ENCODE measurements around the gene ATG13.
A peak's percentile ranks its signal among the peaks of the same experiment; 100 is the strongest.

The ATG13 gene

DNA sequence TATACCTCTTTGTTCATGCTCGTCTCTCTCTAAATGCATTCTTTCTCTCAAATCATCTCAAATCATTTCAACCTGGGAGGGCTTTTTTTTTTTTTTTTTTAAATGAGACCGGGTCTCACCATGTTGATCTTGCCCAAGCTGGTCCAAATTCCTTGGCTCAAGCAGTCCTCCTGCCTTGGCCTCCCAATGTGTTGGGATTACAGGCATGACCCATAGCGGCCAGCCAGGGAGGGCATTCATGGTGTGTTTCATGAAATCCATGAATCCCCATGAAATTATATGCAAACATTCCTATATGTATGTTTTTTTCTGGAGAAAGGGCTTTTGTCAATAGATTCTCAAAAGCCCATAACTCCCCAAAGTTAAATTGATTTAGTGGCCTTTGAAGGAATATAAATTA lies 26.2 kb downstream of the ATG13 start:
- DNase-seq (ENCODE audit: low read depth) = no peak

DNA sequence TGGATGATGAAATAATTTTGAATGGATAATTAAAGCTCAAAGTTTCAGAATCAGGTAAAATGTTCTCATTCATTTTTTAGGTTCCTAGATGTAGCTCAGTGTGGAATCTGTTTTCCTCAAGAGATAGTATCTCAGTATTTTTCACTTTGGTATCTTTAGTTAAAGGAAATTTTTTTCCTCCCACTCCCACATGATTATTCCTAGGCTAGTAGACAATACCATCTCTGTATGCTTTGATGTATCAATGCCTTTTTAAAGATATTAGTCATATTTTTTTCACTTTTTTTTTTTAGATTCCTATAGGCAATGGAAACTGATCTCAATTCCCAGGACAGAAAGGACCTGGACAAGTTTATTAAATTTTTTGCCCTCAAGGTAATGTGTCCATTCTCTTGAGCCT lies 26.6 kb downstream of the ATG13 start:
- H3K4me3 ChIP-seq (replicated peaks; ENCODE audit: low read depth, low read length) = no peak overlapping the region
- TF ChIP-seq, protein P1, sequence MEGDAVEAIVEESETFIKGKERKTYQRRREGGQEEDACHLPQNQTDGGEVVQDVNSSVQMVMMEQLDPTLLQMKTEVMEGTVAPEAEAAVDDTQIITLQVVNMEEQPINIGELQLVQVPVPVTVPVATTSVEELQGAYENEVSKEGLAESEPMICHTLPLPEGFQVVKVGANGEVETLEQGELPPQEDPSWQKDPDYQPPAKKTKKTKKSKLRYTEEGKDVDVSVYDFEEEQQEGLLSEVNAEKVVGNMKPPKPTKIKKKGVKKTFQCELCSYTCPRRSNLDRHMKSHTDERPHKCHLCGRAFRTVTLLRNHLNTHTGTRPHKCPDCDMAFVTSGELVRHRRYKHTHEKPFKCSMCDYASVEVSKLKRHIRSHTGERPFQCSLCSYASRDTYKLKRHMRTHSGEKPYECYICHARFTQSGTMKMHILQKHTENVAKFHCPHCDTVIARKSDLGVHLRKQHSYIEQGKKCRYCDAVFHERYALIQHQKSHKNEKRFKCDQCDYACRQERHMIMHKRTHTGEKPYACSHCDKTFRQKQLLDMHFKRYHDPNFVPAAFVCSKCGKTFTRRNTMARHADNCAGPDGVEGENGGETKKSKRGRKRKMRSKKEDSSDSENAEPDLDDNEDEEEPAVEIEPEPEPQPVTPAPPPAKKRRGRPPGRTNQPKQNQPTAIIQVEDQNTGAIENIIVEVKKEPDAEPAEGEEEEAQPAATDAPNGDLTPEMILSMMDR (IDR thresholded peaks at IDR 0.05; ENCODE audit: low read length, missing control alignments) = no peak
- DNase-seq (ENCODE audit: low read depth) = no peak

More for the DNA sequence above, 26.2 kb downstream of the ATG13 start:
- TF ChIP-seq, protein P1 (IDR thresholded peaks at IDR 0.05; ENCODE audit: low read length, missing control alignments) = no peak
- no peak overlapping the region for H3K4me3 ChIP-seq (replicated peaks; ENCODE audit: low read depth, low read length)

- peak; percentile 98 for DNase-seq (ENCODE audit: low read depth)
- H3K4me3 ChIP-seq (replicated peaks; ENCODE audit: low read depth, low read length) = no peak overlapping the region
- TF ChIP-seq, protein P1 (IDR thresholded peaks at IDR 0.05; ENCODE audit: low read length, missing control alignments) = no peak
These were observed 31.9 kb downstream of the ATG13 start for GRCh38 chr11:46649180-46649738.

GRCh38 chr11:46655631-46656030 lies 38.3 kb downstream of the ATG13 start:
- DNase-seq (ENCODE audit: low read depth) = peak; percentile 66
- TF ChIP-seq, protein P1 (IDR thresholded peaks at IDR 0.05; ENCODE audit: low read length, missing control alignments) = no peak
- no peak overlapping the region for H3K4me3 ChIP-seq (replicated peaks; ENCODE audit: low read depth, low read length)

GRCh38 chr11:46657186-46657585 lies 39.8 kb downstream of the ATG13 start:
- no peak overlapping the region for H3K4me3 ChIP-seq (replicated peaks; ENCODE audit: low read depth, low read length)
- DNase-seq (ENCODE audit: low read depth) = no peak
- TF ChIP-seq, protein P1 (IDR thresholded peaks at IDR 0.05; ENCODE audit: low read length, missing control alignments) = no peak

DNA sequence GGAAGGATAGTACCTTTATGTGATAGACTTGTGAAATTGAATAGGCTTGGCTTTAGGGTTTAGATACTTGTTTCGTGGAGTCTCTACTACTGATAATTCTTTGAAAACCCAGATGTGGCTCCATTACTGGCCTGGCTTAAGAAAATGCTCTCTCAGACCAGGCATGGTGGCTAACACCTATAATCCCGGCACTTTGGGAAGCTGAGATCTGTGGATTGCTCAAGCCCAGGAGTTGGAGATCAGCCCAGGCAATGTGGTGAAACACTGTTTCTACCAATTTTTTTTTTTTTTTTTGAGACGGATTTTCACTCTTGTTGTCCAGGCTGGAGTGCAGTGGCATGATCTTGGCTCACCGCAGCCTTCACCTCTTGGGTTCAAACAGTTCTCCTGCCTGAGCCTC lies 40.9 kb downstream of the ATG13 start:
- no peak overlapping the region for H3K4me3 ChIP-seq (replicated peaks; ENCODE audit: low read depth, low read length)
- peak; percentile 88 for DNase-seq (ENCODE audit: low read depth)
- TF ChIP-seq, protein P1 (IDR thresholded peaks at IDR 0.05; ENCODE audit: low read length, missing control alignments) = no peak

DNA sequence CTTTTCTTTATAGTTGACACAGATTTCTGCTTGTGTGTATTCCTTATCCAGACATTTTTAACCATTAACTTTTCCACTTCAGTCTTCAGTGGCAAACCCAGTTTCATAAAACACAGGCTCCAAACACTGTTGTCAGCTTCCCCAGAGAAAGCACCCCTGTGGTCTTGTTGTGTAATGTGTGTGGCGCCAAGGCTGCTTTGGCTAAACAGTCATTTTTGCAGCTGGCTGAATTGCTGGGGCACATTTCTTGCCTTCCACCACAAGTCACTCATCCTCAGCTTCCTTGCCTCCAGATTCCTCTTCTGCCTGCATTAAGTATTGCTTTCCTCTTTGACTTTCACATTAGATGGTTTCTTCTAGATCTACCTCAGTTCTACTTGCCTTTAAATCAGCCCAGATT lies 42.6 kb downstream of the ATG13 start:
- peak; percentile 73 for DNase-seq (ENCODE audit: low read depth)
- TF ChIP-seq, protein P1 (IDR thresholded peaks at IDR 0.05; ENCODE audit: low read length, missing control alignments) = no peak
- no peak overlapping the region for H3K4me3 ChIP-seq (replicated peaks; ENCODE audit: low read depth, low read length)
